Measurements from ENCODE around the gene CPNE8.

DNA sequence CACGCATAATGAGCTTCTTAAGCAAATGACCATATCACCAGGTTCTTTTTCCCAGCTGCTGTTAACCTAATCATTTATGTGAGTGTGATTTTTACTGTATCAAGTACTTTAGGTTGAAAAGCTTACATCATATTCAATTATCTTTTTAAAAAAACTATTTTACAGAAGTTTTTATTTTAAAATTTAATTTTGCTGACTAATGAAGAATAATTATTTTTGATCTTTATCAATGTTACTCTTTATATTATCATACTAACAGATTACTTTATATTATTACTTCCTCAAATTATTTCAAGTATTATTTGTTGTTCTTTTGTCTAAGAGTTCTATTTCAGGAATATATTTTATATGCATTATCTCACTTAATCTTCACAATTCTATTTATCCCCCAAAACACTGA lies 236.3 kb downstream of the CPNE8 start:
- TF ChIP-seq, protein P1, sequence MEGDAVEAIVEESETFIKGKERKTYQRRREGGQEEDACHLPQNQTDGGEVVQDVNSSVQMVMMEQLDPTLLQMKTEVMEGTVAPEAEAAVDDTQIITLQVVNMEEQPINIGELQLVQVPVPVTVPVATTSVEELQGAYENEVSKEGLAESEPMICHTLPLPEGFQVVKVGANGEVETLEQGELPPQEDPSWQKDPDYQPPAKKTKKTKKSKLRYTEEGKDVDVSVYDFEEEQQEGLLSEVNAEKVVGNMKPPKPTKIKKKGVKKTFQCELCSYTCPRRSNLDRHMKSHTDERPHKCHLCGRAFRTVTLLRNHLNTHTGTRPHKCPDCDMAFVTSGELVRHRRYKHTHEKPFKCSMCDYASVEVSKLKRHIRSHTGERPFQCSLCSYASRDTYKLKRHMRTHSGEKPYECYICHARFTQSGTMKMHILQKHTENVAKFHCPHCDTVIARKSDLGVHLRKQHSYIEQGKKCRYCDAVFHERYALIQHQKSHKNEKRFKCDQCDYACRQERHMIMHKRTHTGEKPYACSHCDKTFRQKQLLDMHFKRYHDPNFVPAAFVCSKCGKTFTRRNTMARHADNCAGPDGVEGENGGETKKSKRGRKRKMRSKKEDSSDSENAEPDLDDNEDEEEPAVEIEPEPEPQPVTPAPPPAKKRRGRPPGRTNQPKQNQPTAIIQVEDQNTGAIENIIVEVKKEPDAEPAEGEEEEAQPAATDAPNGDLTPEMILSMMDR (conservative IDR thresholded peaks at IDR 0.05; ENCODE audit: low read depth, low read length): no peak
- TF ChIP-seq MXI1 (IDR thresholded peaks at IDR 0.05; ENCODE audit: borderline replicate concordance, low read depth, low read length) (no peak), RCOR1 (IDR thresholded peaks at IDR 0.05; ENCODE audit: insufficient replicate concordance, low read length) (no peak), POLR2A (IDR thresholded peaks at IDR 0.05; ENCODE audit: low read depth, low read length) (no peak), RFX5 (IDR thresholded peaks at IDR 0.05; ENCODE audit: low read depth, low read length) (no peak), RAD21 (IDR thresholded peaks at IDR 0.05; ENCODE audit: low read length) (no peak), SMC3 (IDR thresholded peaks at IDR 0.05; ENCODE audit: low read depth, low read length) (no peak), MAFK (IDR thresholded peaks at IDR 0.05; ENCODE audit: low read depth, low read length) (no peak)
